DOHH2 (cell line): ENCODE data around the gene TMEM208.

Source experiments
- CTCF ChIP-seq: fragments of 200-600 bp; sonication (generic); IDR thresholded peaks from one replicate; pipeline ENCODE4 v1.5.1; 2014; ENCODE audit warnings: antibody characterized with exemption, mild to moderate bottlenecking, low read depth, low read length; ENCODE audit not compliant: poor library complexity, severe bottlenecking
- EZH2phosphoT487 ChIP-seq: fragments of 200-600 bp; sonication (generic); IDR thresholded peaks from 2 replicates; pipeline ENCODE4 v1.6.1; 2017; ENCODE audit warnings: borderline replicate concordance, mild to moderate bottlenecking, antibody characterized with exemption, low read length, moderate library complexity, mixed read lengths

- no peak for TF ChIP-seq CTCF
- no peak for TF ChIP-seq EZH2phosphoT487
These were observed 35.4 kb upstream of the TMEM208 start for GRCh38 chr16:67191411-67191994.
